Measurements from ENCODE around the gene TRNT1.

Gene TRNT1

GRCh38 chr3:3110749-3111361, 15.9 kb upstream of the TRNT1 start:
- no peak for DNase-seq (ENCODE audit: low read depth)

GRCh38 chr3:3113042-3113709, 13.6 kb upstream of the TRNT1 start:
- DNase-seq (ENCODE audit: low read depth): no peak

GRCh38 chr3:3117651-3118050, 9.1 kb upstream of the TRNT1 start:
- DNase-seq (ENCODE audit: low read depth): no peak

- DNase-seq (ENCODE audit: low read depth): no peak
These were observed 7.3 kb upstream of the TRNT1 start for GRCh38 chr3:3119393-3119851.

- DNase-seq (ENCODE audit: low read depth): no peak
These were observed 763 bp upstream of the TRNT1 start for GRCh38 chr3:3125977-3126376.

- DNase-seq (ENCODE audit: low read depth): no peak
These were observed 781 bp downstream of the TRNT1 start for GRCh38 chr3:3127432-3128010.

- DNase-seq (ENCODE audit: low read depth): no peak
These were observed 2.8 kb downstream of the TRNT1 start for GRCh38 chr3:3129579-3129978.

GRCh38 chr3:3133500-3133899, 6.8 kb downstream of the TRNT1 start:
- DNase-seq (ENCODE audit: low read depth): no peak

GRCh38 chr3:3134750-3135448, 8.2 kb downstream of the TRNT1 start:
- no peak for DNase-seq (ENCODE audit: low read depth)

- no peak for DNase-seq (ENCODE audit: low read depth)
These were observed 10.8 kb downstream of the TRNT1 start for GRCh38 chr3:3137526-3137925.

GRCh38 chr3:3141939-3142338, 15.2 kb downstream of the TRNT1 start:
- no peak for DNase-seq (ENCODE audit: low read depth)

- no peak for DNase-seq (ENCODE audit: low read depth)
These were observed 19.1 kb downstream of the TRNT1 start for GRCh38 chr3:3145831-3146230.

GRCh38 chr3:3149560-3149959, 22.8 kb downstream of the TRNT1 start:
- DNase-seq (ENCODE audit: low read depth): no peak

- DNase-seq (ENCODE audit: low read depth): no peak
These were observed 24.8 kb downstream of the TRNT1 start for GRCh38 chr3:3151513-3151912.

GRCh38 chr3:3154879-3155610, 28.3 kb downstream of the TRNT1 start:
- no peak for DNase-seq (ENCODE audit: low read depth)

- no peak for DNase-seq (ENCODE audit: low read depth)
These were observed 30.7 kb downstream of the TRNT1 start for GRCh38 chr3:3157484-3157883.

GRCh38 chr3:3160826-3161225, 34.1 kb downstream of the TRNT1 start:
- no peak for DNase-seq (ENCODE audit: low read depth)

GRCh38 chr3:3165241-3165640, 38.5 kb downstream of the TRNT1 start:
- no peak for DNase-seq (ENCODE audit: low read depth)

- DNase-seq (ENCODE audit: low read depth): no peak
These were observed 38.9 kb downstream of the TRNT1 start for GRCh38 chr3:3165650-3166049.

- no peak for DNase-seq (ENCODE audit: low read depth)
These were observed 44.3 kb downstream of the TRNT1 start for GRCh38 chr3:3170998-3171397.

- DNase-seq (ENCODE audit: low read depth): no peak
These were observed 45.9 kb downstream of the TRNT1 start for GRCh38 chr3:3172627-3173026.

- DNase-seq (ENCODE audit: low read depth): no peak
These were observed 51.2 kb downstream of the TRNT1 start for GRCh38 chr3:3177861-3178497.

All from stimulated activated CD8-positive, alpha-beta memory T cell treated with anti-CD3 and anti-CD28 coated beads, Interleukin-15, amount 100 ng/mL, for 24 hours (primary cell).